H1 (cell line): ENCODE results near the gene TBC1D22A. TPM values are rescaled to one million over a fixed set of nuclear protein-coding genes. Genes with fewer than 3 reads are reported as not detected.
A peak's percentile ranks its signal among the peaks of the same experiment; 100 is the strongest.

Experiments
- CTCF ChIA-PET: fragments of 300-600 bp; sonication (Branson Sonifier 250); formaldehyde crosslinking; loops from one replicate; lab custom pipeline; 2021; ENCODE audit not compliant: partially characterized antibody; lab: Charles Lee
- POLR2A ChIA-PET: fragments of 300-600 bp; sonication (Branson Sonifier 250); formaldehyde crosslinking; loops from one replicate; lab custom pipeline; 2021; ENCODE audit warnings: inconsistent platforms; ENCODE audit not compliant: partially characterized antibody; lab: Charles Lee
- DNase-seq, 2 experiments: peaks; one replicate each; pipeline versions ENCODE4 v3.0.0 to v3.0.0-alpha.2; 2010 to 2022; ENCODE audit warnings: low spot score in 2 of 2, low read depth in 1 of 2, mixed read lengths in 1 of 2
- FAIRE-seq: peaks from 2 replicates; lab custom pipeline; 2011; peaks lifted over from hg19 to GRCh38; lab: Jason Lieb, UNC
- H2AFZ ChIP-seq: 2 replicates; pipeline ENCODE4 v1.8.1; 2012; ENCODE audit warnings: low read length, inconsistent platforms
- H2AK5ac ChIP-seq: 2 replicates; pipeline ENCODE4 v1.6.1; 2013; ENCODE audit warnings: low read depth, low read length
- H2BK120ac ChIP-seq: replicated peaks from 2 replicates; pipeline ENCODE3; 2013; ENCODE audit warnings: low read depth, low read length, inconsistent platforms
- H2BK12ac ChIP-seq: 2 replicates; pipeline ENCODE4 v1.6.1; 2013; ENCODE audit warnings: low read depth, low read length
- H2BK15ac ChIP-seq: 2 replicates; pipeline ENCODE4 v1.6.1; 2013; ENCODE audit warnings: low read length
- H2BK20ac ChIP-seq: 2 replicates; pipeline ENCODE4 v1.6.1; 2013; ENCODE audit warnings: low read length
- H2BK5ac ChIP-seq: 2 replicates; pipeline ENCODE4 v1.6.1; 2013; ENCODE audit warnings: low read depth, low read length
- H3K14ac ChIP-seq: 2 replicates; pipeline ENCODE4 v1.6.1; 2013; ENCODE audit warnings: inconsistent platforms; ENCODE audit not compliant: insufficient read length
- H3K18ac ChIP-seq: 2 replicates; pipeline ENCODE4 v1.6.1; 2013; ENCODE audit warnings: low read length; ENCODE audit errors: extremely low read depth
- H3K23ac ChIP-seq: 2 replicates; pipeline ENCODE4 v1.6.1; 2013; ENCODE audit warnings: inconsistent platforms; ENCODE audit not compliant: insufficient read length
- H3K23me2 ChIP-seq: 2 replicates; pipeline ENCODE4 v1.6.1; 2013; ENCODE audit warnings: low read depth, low read length
- H3K27ac ChIP-seq: 2 replicates; pipeline ENCODE4 v1.6.1; 2011; ENCODE audit warnings: low read depth, low read length, inconsistent platforms
- H3K27me3 ChIP-seq, 4 experiments: replicated peaks in 1 of 4; 1 replicate in 1 of 4; 2 replicates in 3 of 4; pipeline versions ENCODE4 v1.6.1 to v1.8.1; 2011 to 2013; ENCODE audit warnings: low read length in 3 of 4, mild to moderate bottlenecking in 3 of 4, inconsistent platforms in 2 of 4, mixed read lengths in 2 of 4, moderate library complexity in 1 of 4; ENCODE audit not compliant: control insufficient read depth in 3 of 4, insufficient read depth in 3 of 4; ENCODE audit errors: extremely low read depth in 1 of 4
- H3K36me3 ChIP-seq, 4 experiments: 2 replicates each; pipeline versions ENCODE4 v1.6.1 to v1.8.1; 2011 to 2013; ENCODE audit warnings: mild to moderate bottlenecking in 4 of 4, low read length in 3 of 4, moderate library complexity in 2 of 4, control low read depth in 1 of 4, inconsistent platforms in 1 of 4; ENCODE audit not compliant: insufficient read depth in 4 of 4, control insufficient read depth in 2 of 4
- H3K4ac ChIP-seq: replicated peaks from 2 replicates; pipeline ENCODE3; 2013; ENCODE audit warnings: low read length, low read depth, mixed read lengths, inconsistent platforms; ENCODE audit not compliant: insufficient read length
- H3K4me1 ChIP-seq, 4 experiments: replicated peaks in 1 of 4; 1 replicate in 1 of 4; 2 replicates in 3 of 4; pipeline versions ENCODE4 v1.6.1 to v1.8.1; 2011 to 2013; ENCODE audit warnings: low read length in 3 of 4, inconsistent platforms in 2 of 4, mixed read lengths in 1 of 4; ENCODE audit not compliant: insufficient read depth in 4 of 4, control insufficient read depth in 3 of 4
- H3K4me2 ChIP-seq, 2 experiments: 2 replicates each; pipeline versions ENCODE4 v1.6.1 to v1.8.1; 2011 to 2013; ENCODE audit warnings: low read depth in 2 of 2, low read length in 2 of 2, control low read depth in 1 of 2, inconsistent platforms in 1 of 2, mild to moderate bottlenecking in 1 of 2; ENCODE audit not compliant: insufficient read depth in 1 of 2
- H3K4me3 ChIP-seq, 4 experiments: fragments of 200-600, 300-600 bp in 1 of 4; sonication (generic), shearing (Covaris generic), sonication (Bioruptor Twin) in 1 of 4; 2 replicates each; pipeline versions ENCODE4 v1.5.1 to v1.8.1; 2011 to 2016; ENCODE audit warnings: low read length in 4 of 4, low read depth in 3 of 4, control low read depth in 2 of 4, inconsistent platforms in 2 of 4, mild to moderate bottlenecking in 2 of 4, mixed read lengths in 1 of 4, moderate library complexity in 1 of 4; ENCODE audit not compliant: insufficient read depth in 2 of 4; ENCODE audit errors: extremely low read depth in 1 of 4
- H3K56ac ChIP-seq: replicated peaks from 2 replicates; pipeline ENCODE3; 2013; ENCODE audit warnings: low read depth, mild to moderate bottlenecking, mixed read lengths, low read length, inconsistent platforms; ENCODE audit not compliant: insufficient read length
- H3K79me1 ChIP-seq: 2 replicates; pipeline ENCODE4 v1.6.1; 2013; ENCODE audit warnings: low read depth, low read length, control low read depth
- H3K79me2 ChIP-seq, 2 experiments: 2 replicates each; pipeline versions ENCODE4 v1.6.1 to v1.8.1; 2012 to 2013; ENCODE audit warnings: low read length in 2 of 2, mild to moderate bottlenecking in 2 of 2, inconsistent platforms in 1 of 2; ENCODE audit not compliant: insufficient read depth in 2 of 2, control insufficient read depth in 1 of 2
- H3K9ac ChIP-seq, 4 experiments: replicated peaks in 1 of 4; 1 replicate in 1 of 4; 2 replicates in 3 of 4; pipeline versions ENCODE4 v1.6.1 to v1.8.1; 2011 to 2013; ENCODE audit warnings: low read depth in 3 of 4, low read length in 3 of 4, control low read depth in 2 of 4, mild to moderate bottlenecking in 2 of 4, moderate library complexity in 2 of 4, inconsistent platforms in 1 of 4; ENCODE audit errors: extremely low read depth in 1 of 4
- H3K9me3 ChIP-seq, 2 experiments: 2 replicates each; pipeline versions ENCODE4 v1.6.1 to v1.8.1; 2012 to 2013; ENCODE audit warnings: mild to moderate bottlenecking in 2 of 2, moderate library complexity in 2 of 2, control low read depth in 1 of 2, inconsistent platforms in 1 of 2, low read depth in 1 of 2, low read length in 1 of 2, mixed read lengths in 1 of 2; ENCODE audit not compliant: insufficient read depth in 2 of 2
- H4K20me1 ChIP-seq, 2 experiments: replicated peaks in 1 of 2; 2 replicates each; pipeline versions ENCODE3 to v1.8.1; 2011 to 2013; ENCODE audit warnings: inconsistent platforms in 2 of 2, low read length in 2 of 2, mild to moderate bottlenecking in 1 of 2; ENCODE audit not compliant: insufficient read depth in 2 of 2, control insufficient read depth in 1 of 2
- H4K5ac ChIP-seq: 2 replicates; pipeline ENCODE4 v1.6.1; 2013; ENCODE audit warnings: low read length, low read depth, mixed read lengths, inconsistent platforms; ENCODE audit not compliant: insufficient read length
- H4K8ac ChIP-seq: 2 replicates; pipeline ENCODE4 v1.8.0; 2013; ENCODE audit warnings: mild to moderate bottlenecking, moderate library complexity, low read length, inconsistent platforms; ENCODE audit not compliant: insufficient read depth; ENCODE audit errors: extremely low read depth
- H4K91ac ChIP-seq: replicated peaks from 2 replicates; pipeline ENCODE3; 2013; ENCODE audit warnings: low read length, mixed read lengths, inconsistent platforms; ENCODE audit not compliant: insufficient read length
- BCL11A ChIP-seq, 2 experiments: IDR thresholded peaks; one replicate each; pipeline ENCODE4 v1.6.1; 2011; ENCODE audit warnings: low read depth in 2 of 2, low read length in 2 of 2, mild to moderate bottlenecking in 2 of 2
- JUND ChIP-seq: IDR thresholded peaks from 2 replicates; pipeline ENCODE4 v1.6.1; 2011; ENCODE audit warnings: mild to moderate bottlenecking, improper control_type of control experiment, low read length
- TAF7 ChIP-seq: optimal IDR thresholded peaks from 2 replicates; pipeline ENCODE3; 2011; ENCODE audit warnings: low read depth, mild to moderate bottlenecking, inconsistent platforms, low read length, moderate library complexity, borderline replicate concordance
- TEAD4 ChIP-seq: IDR thresholded peaks from 2 replicates; pipeline ENCODE4 v1.6.1; 2012; ENCODE audit warnings: low read depth, low read length, inconsistent platforms, mixed read lengths
- WGBS, 2 experiments: shearing (Covaris generic) in 1 of 2; methylation state at CpG; one replicate each; pipeline versions ENCODE4 v1.1.6 to v1.1.7; 2013 to 2015; ENCODE audit warnings: low lambda C conversion rate in 2 of 2, mixed read lengths in 2 of 2, inconsistent platforms in 1 of 2, low coverage in 1 of 2, missing lambda C conversion rate in 1 of 2; ENCODE audit not compliant: insufficient replicate concordance in 2 of 2, insufficient coverage in 1 of 2, insufficient read length in 1 of 2; ENCODE audit errors: extremely low coverage in 1 of 2, missing lambda C conversion rate in 1 of 2; 5-methylcytosine and 5-hydroxymethylcytosine counted together
- polyA plus RNA-seq, 7 experiments: library from polyadenylated mRNA; depleted of rRNA in 3 of 7; stranded (reverse) in 5 of 7; unstranded in 2 of 7; fragments of >200 nt in 5 of 7; fragments of 200-250 nt in 2 of 7; gene quantifications; 1 replicate in 5 of 7; 2 replicates in 1 of 7; 4 replicates in 1 of 7; pipeline versions ENCODE4 v1.2.1 to v1.2.3, GENCODE V29; 2011 to 2013; ENCODE audit warnings: missing spikeins in 2 of 7, mixed read lengths in 2 of 7
- total RNA-seq: library from RNA; stranded (reverse); fragmentation: NEBNext Ultra II Directional; extraction: Animal tissue kit (Norgen Biotek cat#: 25700); gene quantifications from 2 replicates; pipeline ENCODE4 v1.2.1, GENCODE V29; 2021
- TF ChIP-seq, protein P1 (sequence below): IDR thresholded peaks from 2 replicates; pipeline ENCODE4 v1.6.1; 2011; ENCODE audit warnings: low read depth, mild to moderate bottlenecking, low read length; ENCODE audit not compliant: insufficient read depth

TBC1D22A gene
- total and polyA plus RNA-seq, 2 of the 8 experiments (the other 6 are each of a cell fraction or from before 2014, with no cell fraction given) = 11.9 to 18.4 TPM

DNA sequence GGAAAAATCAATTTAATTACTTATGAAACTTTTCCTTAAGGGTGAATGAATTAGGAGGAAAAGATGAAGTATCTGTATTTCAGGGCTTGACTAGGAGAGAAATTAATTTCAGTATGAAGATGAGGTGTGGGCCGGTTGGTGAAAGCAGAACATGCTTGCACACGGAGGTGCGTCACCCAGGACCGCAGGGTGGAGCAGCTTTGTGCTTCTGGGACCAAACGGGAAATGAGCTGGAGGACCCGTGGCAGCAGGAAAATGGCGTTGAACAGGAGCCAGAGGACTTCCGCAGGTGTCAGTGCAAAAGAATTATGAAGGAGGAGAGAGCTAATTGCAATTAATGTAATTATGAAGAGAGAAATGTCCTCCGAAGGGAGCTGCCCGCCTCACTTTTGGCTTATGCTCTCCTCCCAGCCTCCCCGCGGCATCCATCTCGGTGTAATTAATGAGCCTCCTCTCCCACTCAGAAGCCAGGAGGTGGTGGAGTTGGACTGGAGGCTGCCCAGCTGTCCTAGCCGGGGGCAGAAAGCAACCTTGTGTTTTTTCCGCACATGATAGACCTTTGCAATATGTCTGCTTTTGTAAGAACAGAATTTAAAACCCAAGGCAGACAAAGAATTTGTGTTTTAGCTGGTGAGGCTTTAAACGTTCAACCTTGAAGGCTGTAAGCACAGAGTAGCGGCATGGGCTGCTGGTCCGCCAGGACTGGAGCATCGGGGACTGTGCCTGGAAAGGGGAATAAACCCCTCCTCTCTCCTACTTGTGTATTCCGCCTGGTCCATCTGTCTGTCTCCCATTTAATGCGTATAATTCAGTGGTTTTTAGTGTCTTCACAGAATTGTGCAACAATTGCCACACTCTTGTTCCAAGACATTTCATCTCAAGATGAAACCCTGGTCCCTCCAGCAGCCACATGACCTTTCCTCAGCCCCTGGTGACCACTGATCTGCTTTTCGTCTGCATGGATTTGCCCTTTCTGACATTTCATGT is 180.6 kb downstream of the TBC1D22A start:
- Histone ChIP-seq H4K5ac (no peak overlapping the region), H3K4me2 (no peak overlapping the region), H3K27ac (no peak overlapping the region), H4K8ac (no peak overlapping the region), H2BK12ac (no peak overlapping the region), H2BK15ac (no peak overlapping the region), H3K4me3 (no peak overlapping the region), H3K79me1 (no peaks in the 10 kb centered on the region; the same call in 1 of the 2 replicates), H3K9me3 (no peaks in the 10 kb centered on the region), H2BK5ac (no peak overlapping the region), H3K14ac (no peak overlapping the region), H2BK120ac (no peak overlapping the region), H4K20me1 (no peaks in the 10 kb centered on the region), H3K79me2 (no peaks in the 10 kb centered on the region), H4K91ac (no peak overlapping the region), H3K4me1 (peaks cover 0 to 5% (median 2%) of the 10 kb centered on the region in 4 experiments; a peak in 1 of 7 replicates), H2BK20ac (no peak overlapping the region), H3K36me3 (no peaks in the 10 kb centered on the region), H3K23ac (no peak overlapping the region), H3K56ac (no peak overlapping the region), H3K18ac (no peak overlapping the region), H3K9ac (no peak overlapping the region), H3K27me3 (no peaks in the 10 kb centered on the region), H3K23me2 (no peaks in the 10 kb centered on the region), H2AK5ac (no peak overlapping the region), H3K4ac (no peak overlapping the region), H2AFZ (no peak overlapping the region)
- 91% methylated on average over 22 of the region's 22 CpGs; no CpG with 5 or more reads in 1 of the 2 experiments for whole genome bisulfite sequencing, 2 experiments
- TF ChIP-seq, protein P1, sequence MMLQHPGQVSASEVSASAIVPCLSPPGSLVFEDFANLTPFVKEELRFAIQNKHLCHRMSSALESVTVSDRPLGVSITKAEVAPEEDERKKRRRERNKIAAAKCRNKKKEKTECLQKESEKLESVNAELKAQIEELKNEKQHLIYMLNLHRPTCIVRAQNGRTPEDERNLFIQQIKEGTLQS = no peak
- TF ChIP-seq TAF7 (no peak), BCL11A (IDR thresholded peaks at IDR 0.05; ENCODE audit: low read depth in 2 of 2, low read length in 2 of 2) (no peak), TEAD4 (no peak), JUND (no peak)
- ChIA-PET POLR2A (no interaction called here), CTCF (no interaction called here)
- DNase-seq (peak in 1 of 2 experiments; percentile 27), FAIRE-seq (no peak)
